Fibroblast of peridontal ligament (primary cell): Measurements from ENCODE around the gene UTP4.
A peak's percentile ranks its signal among the peaks of the same experiment; 100 is the strongest.
"Not testable (repeated sequence)": the region's sequence is repeated elsewhere in the genome, so short reads cannot be mapped to it uniquely, and the experiment has no call there.

ENCODE experiments used
- DNase-seq: peaks from one replicate; pipeline ENCODE4 v3.0.0-alpha.2; 2010; ENCODE audit errors: extremely low read depth

Gene UTP4

DNA sequence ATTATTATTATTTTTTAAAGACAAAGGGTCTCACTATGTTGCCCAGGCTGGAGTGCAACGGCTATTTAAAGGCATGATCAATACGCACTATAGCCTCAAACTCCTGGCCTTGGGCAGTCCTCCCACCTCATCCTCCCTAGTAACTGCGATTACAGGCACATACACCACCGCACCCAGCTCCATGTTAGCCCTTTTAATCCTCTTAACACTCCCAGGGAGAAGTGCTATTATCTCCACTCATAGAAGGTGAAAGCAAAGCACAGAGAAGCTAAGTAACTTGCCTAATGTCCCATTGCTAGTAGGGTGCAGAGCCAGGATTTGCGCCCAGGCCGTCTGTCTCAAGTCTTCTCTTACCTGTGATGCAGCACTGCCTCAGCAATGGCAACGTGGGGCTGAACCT is 22.0 kb upstream of the UTP4 start:
- no peak for DNase-seq

DNA sequence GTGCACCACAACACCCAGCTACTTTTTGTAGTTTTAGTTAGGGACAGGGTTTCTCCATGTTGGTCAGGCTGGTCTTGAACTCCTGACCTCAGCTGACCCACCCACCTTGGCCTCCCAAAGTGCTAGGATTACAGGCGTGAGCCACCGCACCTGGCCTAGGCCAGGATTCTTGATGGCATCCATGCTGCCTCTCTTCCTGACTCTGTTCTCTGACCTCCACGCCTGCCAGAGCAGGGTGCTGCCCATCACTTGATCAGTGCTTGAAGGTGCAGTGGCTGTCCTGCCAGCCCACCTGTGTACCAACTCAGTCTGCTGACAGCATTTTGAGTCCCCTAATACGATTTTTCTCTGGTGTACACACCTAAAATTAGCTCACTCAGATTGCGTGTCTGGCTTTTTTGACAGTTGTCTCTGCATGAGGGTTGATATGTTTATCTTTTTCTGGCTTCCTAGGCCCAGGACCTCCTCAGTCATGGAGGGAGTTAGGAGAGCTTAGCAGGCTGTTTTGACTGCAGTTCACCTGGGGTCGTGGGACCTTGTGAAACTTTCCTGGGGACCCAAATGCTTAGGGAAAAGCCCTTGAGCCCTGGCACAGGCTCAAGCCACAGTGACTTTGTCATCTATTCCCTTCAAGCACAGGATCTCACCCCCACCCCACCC is 21.1 kb upstream of the UTP4 start:
- DNase-seq: no peak

DNA sequence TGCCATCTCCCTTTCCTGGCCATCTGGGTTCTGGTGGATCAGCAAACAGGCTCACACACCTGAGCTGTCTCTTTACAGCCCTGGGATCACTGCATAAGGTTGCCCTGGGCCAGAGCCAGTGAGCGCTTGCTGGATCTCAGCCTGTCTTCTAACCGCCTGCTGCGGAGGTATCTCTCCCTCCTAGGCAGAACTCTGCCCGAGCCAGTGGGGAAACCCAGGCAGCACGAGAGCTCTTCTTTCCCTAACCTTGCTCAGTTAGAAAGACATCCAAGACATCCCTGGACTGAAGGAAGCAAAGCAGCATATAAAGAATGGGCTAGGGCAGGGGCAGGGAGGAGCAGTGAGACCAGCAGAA is 20.6 kb upstream of the UTP4 start:
- no peak for DNase-seq

DNA sequence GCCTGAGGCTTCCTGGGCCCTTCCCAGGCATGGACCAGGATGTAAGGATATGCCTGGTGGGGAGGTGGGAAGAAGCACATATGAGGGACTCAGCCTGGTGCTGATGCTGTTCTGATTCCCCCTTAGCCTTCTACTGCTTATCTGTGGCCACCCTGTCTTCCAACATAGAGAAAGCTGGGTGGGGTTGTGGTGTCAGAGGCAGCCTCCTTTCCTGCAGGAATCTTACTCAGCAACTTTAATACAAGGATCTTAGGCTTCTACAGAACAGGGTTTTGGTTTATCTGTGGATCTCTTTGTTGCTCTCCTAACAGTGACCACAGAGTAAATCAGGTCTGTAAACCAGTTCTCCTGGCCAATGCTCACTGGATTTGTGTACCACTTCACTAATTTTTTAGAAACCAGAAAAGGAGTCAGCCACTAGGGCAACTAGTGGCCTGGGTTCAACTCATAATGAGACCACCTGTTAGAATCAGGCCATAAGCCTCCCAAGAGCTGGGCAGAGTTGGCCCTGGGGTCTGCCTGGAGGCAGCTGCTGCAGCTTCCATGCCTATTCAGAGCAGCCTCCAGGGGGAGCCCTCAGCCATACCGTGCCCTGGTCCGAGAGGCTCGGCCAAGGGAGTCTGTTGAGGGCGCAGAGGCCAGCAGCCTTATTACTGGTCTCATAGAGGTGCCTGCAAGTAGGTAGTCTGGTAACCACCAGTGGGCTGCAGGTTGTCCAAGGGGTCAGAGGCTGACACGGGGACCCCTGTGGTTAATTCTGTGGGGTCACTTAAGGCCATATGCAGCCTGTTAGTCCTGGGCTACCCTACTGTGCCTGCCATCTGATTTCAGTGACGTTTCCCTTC is 19.9 kb upstream of the UTP4 start:
- DNase-seq: no peak

DNA sequence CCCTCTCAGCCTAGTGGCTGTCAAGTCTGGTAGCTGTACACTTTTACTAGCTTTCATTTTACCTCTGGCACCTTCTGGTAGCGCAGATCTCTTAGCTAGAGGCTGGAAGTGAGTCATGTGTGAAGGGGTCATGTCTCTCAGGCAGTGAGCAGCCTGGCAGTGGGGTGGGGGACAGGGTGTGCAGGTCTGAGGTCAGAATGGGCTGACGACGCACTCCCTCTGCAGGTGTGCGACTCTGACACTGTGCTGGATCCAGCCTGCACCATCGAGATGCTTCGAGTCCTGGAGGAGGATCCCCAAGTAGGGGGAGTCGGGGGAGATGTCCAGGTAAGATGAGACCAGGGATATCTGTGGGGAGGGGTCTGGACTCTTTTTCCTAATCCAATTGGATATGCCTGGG is 19.2 kb upstream of the UTP4 start:
- DNase-seq: no peak

DNA sequence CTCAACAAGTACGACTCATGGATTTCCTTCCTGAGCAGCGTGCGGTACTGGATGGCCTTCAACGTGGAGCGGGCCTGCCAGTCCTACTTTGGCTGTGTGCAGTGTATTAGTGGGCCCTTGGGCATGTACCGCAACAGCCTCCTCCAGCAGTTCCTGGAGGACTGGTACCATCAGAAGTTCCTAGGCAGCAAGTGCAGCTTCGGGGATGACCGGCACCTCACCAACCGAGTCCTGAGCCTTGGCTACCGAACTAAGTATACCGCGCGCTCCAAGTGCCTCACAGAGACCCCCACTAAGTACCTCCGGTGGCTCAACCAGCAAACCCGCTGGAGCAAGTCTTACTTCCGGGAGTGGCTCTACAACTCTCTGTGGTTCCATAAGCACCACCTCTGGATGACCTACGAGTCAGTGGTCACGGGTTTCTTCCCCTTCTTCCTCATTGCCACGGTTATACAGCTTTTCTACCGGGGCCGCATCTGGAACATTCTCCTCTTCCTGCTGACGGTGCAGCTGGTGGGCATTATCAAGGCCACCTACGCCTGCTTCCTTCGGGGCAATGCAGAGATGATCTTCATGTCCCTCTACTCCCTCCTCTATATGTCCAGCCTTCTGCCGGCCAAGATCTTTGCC is 18.0 kb upstream of the UTP4 start:
- DNase-seq: no peak

DNA sequence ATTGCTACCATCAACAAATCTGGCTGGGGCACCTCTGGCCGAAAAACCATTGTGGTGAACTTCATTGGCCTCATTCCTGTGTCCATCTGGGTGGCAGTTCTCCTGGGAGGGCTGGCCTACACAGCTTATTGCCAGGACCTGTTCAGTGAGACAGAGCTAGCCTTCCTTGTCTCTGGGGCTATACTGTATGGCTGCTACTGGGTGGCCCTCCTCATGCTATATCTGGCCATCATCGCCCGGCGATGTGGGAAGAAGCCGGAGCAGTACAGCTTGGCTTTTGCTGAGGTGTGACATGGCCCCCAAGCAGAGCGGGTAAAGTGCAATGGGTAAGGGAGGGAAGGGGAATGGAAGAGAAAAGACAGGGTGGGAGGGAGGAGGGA is 17.5 kb upstream of the UTP4 start:
- DNase-seq: no peak

DNA sequence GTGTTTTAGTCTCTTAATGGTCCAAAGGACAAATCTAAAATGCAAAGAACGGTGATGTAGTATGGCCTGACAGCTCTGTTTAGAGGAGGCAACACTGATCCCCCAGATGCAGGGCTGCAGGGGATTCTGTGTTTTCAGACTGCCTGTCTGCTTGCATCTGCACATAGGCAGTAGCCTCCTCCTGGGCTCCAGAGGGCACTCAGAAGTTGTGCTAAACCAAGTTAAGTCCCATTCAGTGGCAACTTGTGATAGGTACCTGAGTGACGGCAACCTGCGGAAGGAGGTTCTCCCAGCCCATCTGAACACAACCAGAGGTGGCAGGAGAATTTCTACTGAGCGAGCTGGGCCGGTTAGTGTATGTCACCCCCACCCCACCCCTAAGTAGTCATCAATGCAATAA is 17.1 kb upstream of the UTP4 start:
- no peak for DNase-seq

DNA sequence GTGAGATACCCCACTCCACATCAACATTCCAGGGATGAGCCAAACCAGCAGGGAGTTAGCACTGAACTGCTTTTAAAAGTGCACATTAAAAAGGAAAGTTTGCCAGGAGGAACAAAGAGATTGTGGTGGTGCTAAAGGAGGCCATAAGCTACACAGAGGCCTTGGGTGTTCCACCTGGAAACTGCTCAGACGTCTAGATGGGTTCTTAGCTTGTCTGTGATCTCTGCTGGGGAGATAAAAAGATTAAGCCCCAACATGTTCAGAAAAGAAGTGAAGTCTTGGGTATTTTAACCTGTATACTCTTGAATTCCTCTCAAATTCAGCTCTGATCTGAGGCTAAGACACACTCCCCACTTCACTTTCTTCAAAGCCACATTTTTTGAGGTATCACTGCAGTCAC is 16.6 kb upstream of the UTP4 start:
- DNase-seq: no peak

DNA sequence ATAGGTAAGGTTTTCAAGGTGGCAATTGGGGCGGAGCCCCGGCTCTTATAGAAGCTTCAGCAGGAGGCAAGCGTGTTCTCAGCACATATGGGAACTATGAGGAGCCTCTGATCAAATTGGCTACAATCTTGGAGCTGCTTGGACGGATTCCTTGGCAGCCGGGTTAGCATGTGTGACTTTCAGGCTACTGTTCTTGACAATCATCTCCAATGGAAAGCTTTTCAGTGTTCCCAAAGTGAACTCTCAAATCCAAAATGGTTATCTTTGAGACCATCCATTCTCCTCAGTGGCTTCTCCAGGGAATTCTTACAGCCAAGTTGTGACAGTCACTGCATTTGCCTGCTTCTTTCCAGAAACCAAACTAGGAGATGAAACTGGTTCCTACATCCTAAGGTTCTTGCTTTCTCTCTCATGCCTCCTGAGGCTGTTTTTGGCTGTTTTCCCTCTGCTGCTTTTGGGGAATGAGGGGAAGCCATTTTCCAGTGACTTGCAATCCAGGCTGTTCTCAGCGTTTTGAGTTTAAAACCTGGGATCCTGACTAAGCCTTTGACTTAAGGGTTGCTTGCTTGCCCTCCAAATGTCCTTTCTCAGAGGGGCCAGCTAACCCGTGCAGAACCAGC is 16.1 kb upstream of the UTP4 start:
- no peak for DNase-seq

DNA sequence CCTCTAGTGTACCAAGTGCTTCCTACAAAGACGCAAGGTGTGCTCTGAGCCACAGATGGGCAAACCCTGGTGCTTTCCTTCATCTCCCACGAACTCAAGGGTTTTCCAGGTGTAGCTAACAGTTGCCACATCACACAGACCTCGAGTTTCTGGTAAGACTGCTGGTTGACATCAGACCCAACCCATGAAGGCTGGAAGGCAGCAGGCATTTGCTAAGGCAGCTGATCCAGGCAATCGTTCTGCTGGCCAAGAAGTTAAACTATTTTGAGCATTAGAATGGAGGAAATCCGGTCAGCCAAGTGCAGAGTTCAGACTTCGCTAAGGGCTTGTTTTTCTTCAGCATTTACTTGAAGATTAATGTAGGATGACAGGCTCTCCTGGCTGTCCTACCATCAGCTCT is 15.5 kb upstream of the UTP4 start:
- DNase-seq: no peak

DNA sequence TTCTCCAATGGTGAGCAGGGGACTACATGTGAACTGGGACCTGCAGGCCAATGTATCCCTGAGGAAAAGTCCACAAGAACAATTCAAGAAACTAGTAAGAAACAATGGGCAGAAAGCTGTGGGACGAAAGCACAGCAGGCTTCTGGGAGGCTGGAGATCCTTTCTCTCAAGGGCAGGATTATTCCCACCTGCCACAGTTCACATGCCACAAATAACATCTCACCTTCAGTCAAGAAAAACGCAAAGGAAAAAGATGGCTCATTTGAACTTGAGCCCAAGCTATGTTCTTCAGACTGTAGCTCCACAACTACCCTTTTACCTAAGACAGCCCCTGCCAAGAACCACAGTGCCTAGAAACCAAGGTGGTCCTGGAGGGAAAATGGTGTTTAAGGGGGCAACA is 14.0 kb upstream of the UTP4 start:
- no peak for DNase-seq

DNA sequence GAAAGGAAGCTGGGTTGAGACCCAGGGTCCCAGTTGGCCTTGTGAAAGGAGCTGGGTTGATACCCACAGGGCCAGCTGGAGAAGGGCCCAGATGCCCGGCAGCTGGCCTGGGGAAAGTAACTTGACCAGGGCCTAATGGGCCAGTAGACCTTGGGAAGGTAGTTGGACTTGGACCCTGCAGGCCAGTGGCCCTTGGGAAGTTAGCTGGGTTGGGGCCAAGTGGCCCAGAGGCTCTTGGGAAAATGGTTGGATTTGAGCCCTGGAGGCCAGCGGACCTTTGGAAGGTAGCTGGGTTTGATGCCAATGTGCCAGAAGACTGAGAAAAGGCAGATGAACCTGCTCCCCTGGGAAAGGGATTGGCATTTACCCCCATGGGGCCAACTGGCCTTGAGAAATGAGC is 13.5 kb upstream of the UTP4 start:
- no peak for DNase-seq

DNA sequence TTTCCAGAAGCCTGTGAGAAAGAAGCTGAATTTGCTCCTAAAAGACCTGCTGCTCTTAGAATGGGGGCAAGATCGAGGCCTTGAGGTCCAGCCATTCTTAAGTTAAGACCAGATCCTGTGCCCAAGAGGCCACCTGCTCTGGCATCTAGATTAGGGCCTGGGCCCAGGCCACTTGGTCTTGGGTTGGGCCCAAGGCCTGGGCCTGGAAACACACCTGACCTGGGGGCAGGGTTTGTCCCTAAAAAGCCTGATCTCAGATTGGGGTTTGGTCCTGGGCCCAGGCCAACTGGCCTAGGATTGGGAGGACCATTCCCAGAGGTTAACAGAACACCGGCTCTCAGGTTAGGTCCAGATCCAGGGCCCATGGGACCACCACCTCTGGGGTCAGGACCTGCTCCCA is 12.9 kb upstream of the UTP4 start:
- no peak for DNase-seq

DNA sequence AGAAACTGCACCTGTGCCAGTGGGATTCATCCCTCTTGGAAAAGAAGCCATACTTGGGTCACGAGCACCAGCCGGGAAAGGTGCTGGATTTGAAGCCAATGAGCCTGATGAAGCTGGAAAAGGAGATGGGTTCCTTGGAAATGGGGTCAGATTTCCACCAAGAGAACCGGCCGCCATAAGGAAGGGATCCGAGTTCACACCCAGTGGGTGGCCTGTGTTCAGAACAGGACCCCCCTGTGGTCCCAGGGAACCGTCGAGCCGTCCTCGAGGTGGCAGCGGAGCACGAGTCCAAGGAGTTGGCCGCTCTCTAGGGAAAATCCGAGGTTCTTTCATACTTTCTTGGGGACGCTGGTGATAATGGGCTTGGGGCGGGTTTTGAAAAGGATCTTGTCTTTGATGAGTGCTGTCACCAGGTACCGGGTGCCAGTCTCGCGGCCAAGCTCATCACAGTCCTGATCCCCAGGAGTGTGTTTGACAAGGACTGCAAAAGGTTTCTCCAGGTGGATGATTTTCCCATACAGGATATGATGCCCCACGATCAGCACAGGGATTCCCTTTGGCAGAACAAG is 12.3 kb upstream of the UTP4 start:
- no peak for DNase-seq

DNA sequence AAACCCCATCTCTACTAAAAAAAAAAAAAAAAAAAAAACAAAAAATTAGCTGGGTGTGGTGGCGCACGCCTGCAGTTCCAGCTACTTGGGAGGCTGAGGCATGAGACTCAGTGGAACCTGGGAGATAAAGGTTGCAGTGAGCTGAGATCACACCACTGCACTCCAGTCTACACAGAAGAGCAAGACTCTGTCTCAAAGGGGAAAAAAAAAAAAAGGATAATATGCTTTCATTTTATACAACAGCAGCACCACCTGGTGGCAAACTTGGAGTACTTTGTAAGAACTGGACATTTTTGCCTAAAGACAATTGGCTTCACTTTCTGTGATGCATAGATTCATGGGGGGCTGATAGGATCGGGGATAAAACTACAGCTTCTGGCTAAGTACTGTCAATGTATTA is 8.5 kb upstream of the UTP4 start:
- peak; percentile 86 for DNase-seq

DNA sequence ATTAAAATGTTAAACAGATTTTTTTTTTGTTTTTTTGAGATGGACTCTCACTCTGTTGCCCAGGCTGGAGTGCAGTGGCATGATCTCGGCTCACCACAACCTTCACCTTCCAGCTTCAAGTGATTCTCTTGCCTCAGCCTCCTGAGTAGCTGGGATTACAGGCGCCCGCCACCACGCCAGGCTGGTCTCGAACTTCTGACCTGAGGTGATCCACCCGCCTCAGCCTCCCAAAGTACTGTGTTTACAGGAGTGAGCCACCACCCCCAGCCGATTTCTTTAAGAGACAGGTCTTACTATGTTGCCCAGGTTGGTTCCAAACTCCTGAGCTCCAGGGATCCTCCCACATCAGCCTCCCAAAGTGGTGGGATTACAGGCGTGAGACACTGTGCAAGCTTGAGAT is 8.0 kb upstream of the UTP4 start:
- not testable (repeated sequence) for DNase-seq

DNA sequence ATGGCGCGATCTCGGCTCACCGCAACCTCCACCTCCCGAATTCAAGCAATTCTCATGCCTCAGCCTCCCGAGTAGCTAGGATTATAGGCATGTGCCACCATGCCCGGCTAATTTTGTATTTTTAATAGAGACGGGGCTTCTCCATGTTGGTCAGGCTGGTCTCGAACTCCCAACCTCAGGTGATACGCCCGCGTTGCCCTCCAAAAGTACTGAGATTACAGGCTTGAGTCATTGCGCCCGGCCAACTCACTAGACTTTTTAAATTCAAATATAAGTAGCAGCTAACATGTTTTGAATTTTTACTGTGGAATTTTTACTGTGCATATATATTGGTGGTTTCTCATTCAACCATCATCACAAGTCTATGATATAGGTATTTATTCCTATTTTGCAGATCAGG is 7.5 kb upstream of the UTP4 start:
- DNase-seq: not testable (repeated sequence)

DNA sequence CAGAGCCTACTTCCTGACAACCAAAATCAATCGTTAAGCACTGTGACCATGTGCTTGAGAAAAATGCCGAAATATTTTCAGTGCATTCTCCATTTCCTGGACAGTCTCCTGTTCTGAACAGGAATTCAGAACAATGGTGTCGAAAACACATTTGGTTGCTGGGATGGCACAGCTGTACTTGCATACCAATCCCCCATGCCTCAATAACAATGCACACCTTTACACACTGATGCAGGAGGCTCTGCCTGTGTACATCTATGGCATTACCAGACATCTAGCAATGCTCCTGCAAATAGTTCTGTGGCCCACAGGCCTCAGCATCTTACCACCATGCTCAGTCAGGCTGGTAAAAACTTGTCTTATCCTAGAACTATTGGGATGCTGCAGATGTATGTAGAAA is 6.2 kb upstream of the UTP4 start:
- DNase-seq: no peak

DNA sequence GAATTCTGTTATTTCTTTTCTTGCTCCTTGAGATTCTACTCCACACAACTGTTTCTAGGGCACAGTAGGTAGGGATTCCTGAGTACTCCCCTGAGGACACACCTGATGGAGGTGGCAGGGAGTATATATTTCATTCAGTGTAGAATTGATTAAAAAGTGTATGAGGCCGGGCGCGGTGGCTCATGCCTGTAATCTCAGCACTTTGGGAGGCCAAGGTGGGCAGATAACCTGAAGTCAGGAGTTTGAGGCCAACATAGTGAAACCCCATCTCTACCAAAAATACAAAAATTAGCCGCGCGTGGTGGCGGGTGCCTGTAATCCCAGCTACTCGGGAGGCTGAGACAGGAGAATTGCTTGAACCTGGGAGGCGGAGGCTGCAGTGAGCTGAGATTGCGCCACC is 5.6 kb upstream of the UTP4 start:
- DNase-seq: not testable (repeated sequence)

DNA sequence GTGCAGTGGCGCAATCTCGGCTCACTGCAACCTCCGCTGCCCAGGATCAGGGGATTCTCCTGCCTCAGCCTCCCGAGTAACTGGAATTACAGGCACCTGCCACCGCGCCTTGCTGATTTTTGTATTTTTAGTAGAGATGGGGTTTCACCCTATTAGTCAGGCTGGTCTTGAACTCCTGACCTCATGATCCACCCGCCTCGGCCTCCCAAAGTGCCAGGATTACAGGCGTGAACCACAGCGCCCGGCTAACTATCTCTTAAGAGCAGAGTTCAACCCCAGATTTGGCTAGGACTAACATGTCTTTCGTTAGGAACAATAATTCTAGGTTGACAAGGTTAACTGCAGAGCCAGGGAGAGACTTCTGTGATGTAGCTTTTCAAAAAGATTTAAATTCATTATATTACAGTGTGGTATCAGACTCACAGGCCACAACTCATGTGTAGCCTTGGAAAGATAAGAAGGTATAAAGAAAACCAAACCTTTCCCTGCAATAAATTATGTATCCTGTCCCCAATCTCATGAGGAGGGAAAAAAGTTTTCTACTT is 4.4 kb upstream of the UTP4 start:
- DNase-seq: no peak

DNA sequence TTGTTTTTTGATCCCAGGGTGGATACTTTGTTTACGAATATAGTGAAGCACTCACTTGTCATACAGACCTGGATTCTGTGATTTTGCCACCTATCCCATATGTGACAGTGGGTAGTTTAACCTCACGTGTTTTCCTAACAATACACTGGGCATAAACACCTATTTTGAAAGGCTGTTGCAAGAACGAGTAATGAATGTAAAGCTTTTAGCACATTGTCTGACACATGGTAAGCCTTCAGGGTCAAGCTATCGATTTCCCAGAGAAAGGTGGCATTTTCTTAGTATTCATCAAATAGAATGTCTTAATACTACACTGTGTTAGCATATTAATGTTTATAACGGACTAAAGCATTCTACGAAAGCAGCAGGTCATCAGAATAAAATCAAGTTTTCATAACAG is 2.0 kb upstream of the UTP4 start:
- no peak for DNase-seq
